HEK293 (cell line): Measurements from ENCODE around the gene CADM1.

Experiments
- CTCF ChIA-PET: fragments of 350-600 bp; formaldehyde crosslinking; extraction: SDS; loops from one replicate; lab custom pipeline; 2021; ENCODE audit warnings: antibody characterized with exemption; lab: Yijun Ruan, JAX
- POLR2A ChIA-PET: fragments of 300-600 bp; formaldehyde crosslinking; extraction: SDS; loops from one replicate; lab custom pipeline; 2020; ENCODE audit warnings: antibody characterized with exemption, inconsistent platforms; lab: Yijun Ruan, JAX
- H3K27ac ChIP-seq: fragments of 200-500 bp; sonication (Bioruptor generic); 2 replicates; pipeline ENCODE4 v1.5.1; 2014; ENCODE audit warnings: low read depth, low read length, control low read depth, inconsistent platforms; ENCODE audit errors: extremely low read depth
- H3K36me3 ChIP-seq, 2 experiments: fragments of 200-500 bp in 1 of 2; sonication (Bioruptor generic) in 1 of 2; 1 replicate in 1 of 2; 2 replicates in 1 of 2; pipeline ENCODE4 v1.5.1; 2014 to 2017; ENCODE audit warnings: inconsistent platforms in 2 of 2, low read length in 2 of 2; ENCODE audit not compliant: control insufficient read depth in 2 of 2, insufficient read depth in 1 of 2
- H3K4me1 ChIP-seq: fragments of 200-500 bp; sonication (Bioruptor generic); 2 replicates; pipeline ENCODE4 v1.5.1; 2014; ENCODE audit warnings: mild to moderate bottlenecking, low read length, inconsistent platforms; ENCODE audit not compliant: control insufficient read depth, insufficient read depth
- H3K4me3 ChIP-seq: 2 replicates; pipeline ENCODE4 v1.5.1; 2011; ENCODE audit warnings: low read depth, mild to moderate bottlenecking, control low read depth, low read length, moderate library complexity
- H3K9me3 ChIP-seq: fragments of 200-500 bp; sonication (Bioruptor generic); 2 replicates; pipeline ENCODE4 v1.5.1; 2014; ENCODE audit warnings: low read depth, low read length, inconsistent platforms; ENCODE audit not compliant: control insufficient read depth, insufficient read depth
- BCL11A ChIP-seq: fragments of 450-650 bp; formaldehyde crosslinking; IDR thresholded peaks from 2 replicates; pipeline ENCODE4 v1.5.1; 2016; ENCODE audit warnings: low read depth, missing biosample characterization, missing genetic modification characterization
- EGR2 ChIP-seq: fragments of 450-650 bp; formaldehyde crosslinking; IDR thresholded peaks from 2 replicates; pipeline ENCODE4 v1.5.1; 2016; ENCODE audit warnings: low read depth, missing biosample characterization, missing genetic modification characterization
- GFI1B ChIP-seq: fragments of 450-650 bp; formaldehyde crosslinking; IDR thresholded peaks from 2 replicates; pipeline ENCODE4 v1.5.1; 2016; ENCODE audit warnings: missing biosample characterization, missing genetic modification characterization
- HOXD13 ChIP-seq: sonication (generic); formaldehyde crosslinking; IDR thresholded peaks from 2 replicates; pipeline ENCODE4 v1.8.0; 2022; ENCODE audit warnings: missing genetic modification reagents, borderline replicate concordance
- IKZF3 ChIP-seq: fragments of 450-650 bp; IDR thresholded peaks from 2 replicates; pipeline ENCODE4 v1.5.0; 2018; ENCODE audit warnings: missing biosample characterization, mild to moderate bottlenecking, missing genetic modification characterization, moderate library complexity
- KLF9 ChIP-seq: fragments of 450-650 bp; formaldehyde crosslinking; IDR thresholded peaks from 2 replicates; pipeline ENCODE4 v1.5.1; 2016; ENCODE audit warnings: missing biosample characterization, missing genetic modification characterization, low read depth
- OVOL3 ChIP-seq: fragments of 450-650 bp; formaldehyde crosslinking; IDR thresholded peaks from 2 replicates; pipeline ENCODE4 v1.5.1; 2016; ENCODE audit warnings: missing biosample characterization, missing genetic modification characterization
- REPIN1 ChIP-seq: fragments of 450-650 bp; formaldehyde crosslinking; IDR thresholded peaks from 2 replicates; pipeline ENCODE4 v1.5.1; 2017; ENCODE audit warnings: missing biosample characterization, missing genetic modification characterization, low read depth
- SP3 ChIP-seq: fragments of 450-650 bp; formaldehyde crosslinking; IDR thresholded peaks from 2 replicates; pipeline ENCODE4 v1.5.1; 2016; ENCODE audit warnings: missing biosample characterization, missing genetic modification characterization
- TRIM28 ChIP-seq: IDR thresholded peaks from 2 replicates; pipeline ENCODE4 v1.6.1; 2011; ENCODE audit warnings: low read length, control low read depth, borderline replicate concordance
- TSHZ1 ChIP-seq: fragments of 450-650 bp; formaldehyde crosslinking; IDR thresholded peaks from 2 replicates; pipeline ENCODE4 v1.5.1; 2016; ENCODE audit warnings: missing biosample characterization, missing genetic modification characterization, borderline replicate concordance
- YY2 ChIP-seq: fragments of 450-650 bp; formaldehyde crosslinking; IDR thresholded peaks from 2 replicates; pipeline ENCODE4 v1.5.1; 2016; ENCODE audit warnings: missing biosample characterization, missing genetic modification characterization
- ZFHX2 ChIP-seq: fragments of 450-650 bp; formaldehyde crosslinking; conservative IDR thresholded peaks from 2 replicates; pipeline ENCODE4 v1.5.1; 2016; ENCODE audit warnings: missing biosample characterization, missing genetic modification characterization
- ZFP69B ChIP-seq: fragments of 450-650 bp; formaldehyde crosslinking; IDR thresholded peaks from 2 replicates; pipeline ENCODE4 v1.5.1; 2016; ENCODE audit warnings: missing biosample characterization, missing genetic modification characterization
- ZNF132 ChIP-seq: fragments of 450-650 bp; formaldehyde crosslinking; IDR thresholded peaks from 2 replicates; pipeline ENCODE4 v1.5.1; 2017; ENCODE audit warnings: missing biosample characterization, missing genetic modification characterization, borderline replicate concordance
- ZNF211 ChIP-seq: fragments of 450-650 bp; formaldehyde crosslinking; IDR thresholded peaks from 2 replicates; pipeline ENCODE4 v1.5.1; 2016; ENCODE audit warnings: low read depth, missing biosample characterization, missing genetic modification characterization
- ZNF24 ChIP-seq: fragments of 450-650 bp; formaldehyde crosslinking; IDR thresholded peaks from 2 replicates; pipeline ENCODE4 v1.5.1; 2016; ENCODE audit warnings: missing biosample characterization, missing genetic modification characterization
- ZNF280C ChIP-seq: fragments of 450-650 bp; formaldehyde crosslinking; IDR thresholded peaks from 2 replicates; pipeline ENCODE4 v1.5.1; 2016; ENCODE audit warnings: missing biosample characterization, missing genetic modification characterization
- ZNF341 ChIP-seq: fragments of 450-650 bp; formaldehyde crosslinking; IDR thresholded peaks from 2 replicates; pipeline ENCODE4; 2016; ENCODE audit warnings: low read depth, missing biosample characterization, missing genetic modification characterization
- ZNF548 ChIP-seq: fragments of 450-650 bp; formaldehyde crosslinking; IDR thresholded peaks from 2 replicates; pipeline ENCODE4 v1.5.1; 2016; ENCODE audit warnings: missing biosample characterization, missing genetic modification characterization
- ZNF624 ChIP-seq: fragments of 450-650 bp; formaldehyde crosslinking; IDR thresholded peaks from 2 replicates; pipeline ENCODE4 v1.5.1; 2017; ENCODE audit warnings: missing biosample characterization, missing genetic modification characterization
- ZNF658 ChIP-seq: fragments of 450-650 bp; formaldehyde crosslinking; IDR thresholded peaks from 2 replicates; pipeline ENCODE4; 2016; ENCODE audit warnings: missing biosample characterization, missing genetic modification characterization
- ZNF701 ChIP-seq: fragments of 450-650 bp; formaldehyde crosslinking; IDR thresholded peaks from 2 replicates; pipeline ENCODE4 v1.5.1; 2016; ENCODE audit warnings: missing biosample characterization, missing genetic modification characterization
- ZNF768 ChIP-seq: fragments of 450-650 bp; formaldehyde crosslinking; IDR thresholded peaks from 2 replicates; pipeline ENCODE4 v1.5.1; 2018; ENCODE audit warnings: missing biosample characterization, mild to moderate bottlenecking, missing genetic modification characterization
- ZSCAN4 ChIP-seq: fragments of 450-650 bp; formaldehyde crosslinking; IDR thresholded peaks from 2 replicates; pipeline ENCODE4 v1.5.1; 2017; ENCODE audit warnings: missing biosample characterization, missing genetic modification characterization

The CADM1 gene

GRCh38 chr11:115183136-115183535 is 321.1 kb downstream of the CADM1 start:
- ChIA-PET POLR2A (no interaction called here), CTCF (interaction anchor here (0.6 kb wide), 1 partner anchor 14 kb away, joined by 3 read pairs; no protein-coding TSS in a partner anchor)
- Histone ChIP-seq H3K4me1 (no peaks in the 10 kb centered on the region), H3K4me3 (no peak overlapping the region), H3K36me3 (no peaks in the 10 kb centered on the region), H3K9me3 (no peaks in the 10 kb centered on the region), H3K27ac (no peak overlapping the region)
- TF ChIP-seq ZNF701 (tag by site-specific recombination), result no peak
- no peak for TF ChIP-seq ZNF548 (tag by site-specific recombination)
- TF ChIP-seq ZNF280C (tag by site-specific recombination), result no peak
- no peak for TF ChIP-seq KLF9 (tag by site-specific recombination)
- no peak for TF ChIP-seq TRIM28
- no peak for TF ChIP-seq ZNF132 (tag by site-specific recombination)
- TF ChIP-seq REPIN1, result no peak
- TF ChIP-seq YY2 (tag by site-specific recombination), result no peak
- TF ChIP-seq OVOL3 (tag by site-specific recombination), result no peak
- no peak for TF ChIP-seq HOXD13 (CRISPR knock-in tag)
- no peak for TF ChIP-seq ZNF768 (tag by site-specific recombination)

GRCh38 chr11:115182282-115182955 is 321.8 kb downstream of the CADM1 start:
- Histone ChIP-seq H3K4me1 (no peaks in the 10 kb centered on the region), H3K4me3 (no peak overlapping the region), H3K36me3 (no peaks in the 10 kb centered on the region), H3K27ac (no peak overlapping the region), H3K9me3 (no peaks in the 10 kb centered on the region)
- TF ChIP-seq ZNF624 (tag by site-specific recombination) (no peak), TSHZ1 (tag by site-specific recombination) (no peak), OVOL3 (tag by site-specific recombination) (no peak)
- CTCF ChIA-PET, result interaction anchor here (0.7 kb wide), 1 partner anchor 497 kb away, joined by 3 read pairs; no protein-coding TSS in a partner anchor
- POLR2A ChIA-PET, result no interaction called here

- POLR2A ChIA-PET, result no interaction called here
- Histone ChIP-seq H3K36me3 (no peaks in the 10 kb centered on the region), H3K4me3 (no peak overlapping the region), H3K9me3 (no peaks in the 10 kb centered on the region), H3K4me1 (no peaks in the 10 kb centered on the region), H3K27ac (no peak overlapping the region)
- no peak for TF ChIP-seq ZSCAN4 (tag by site-specific recombination)
- TF ChIP-seq ZFP69B, result no peak
- TF ChIP-seq ZFHX2, result peak; percentile 98
- no peak for TF ChIP-seq GFI1B (tag by site-specific recombination)
- TF ChIP-seq ZNF24, result no peak
- no peak for TF ChIP-seq ZNF768 (tag by site-specific recombination)
- no peak for TF ChIP-seq ZNF211
- TF ChIP-seq ZNF658 (tag by site-specific recombination), result no peak
- TF ChIP-seq TRIM28, result 0 out of 2 replicates have a peak, but pooled peaks have one; percentile 36
- TF ChIP-seq BCL11A, result no peak
- no peak for TF ChIP-seq SP3
- TF ChIP-seq EGR2 (tag by site-specific recombination), result peak; percentile 96
- no peak for TF ChIP-seq ZNF341
- TF ChIP-seq IKZF3, result no peak
- CTCF ChIA-PET, result interaction anchor here (0.7 to 2.9 kb wide), 2 partner anchors 11 to 498 kb away, joined by 3 to 18 read pairs; no protein-coding TSS in a partner anchor
Observed at GRCh38 chr11:115181538-115181937, 322.7 kb downstream of the CADM1 start.
